B cell (primary cell): ENCODE results near the gene THADA. TPM values are rescaled to one million over a fixed set of nuclear protein-coding genes. Genes with fewer than 3 reads are reported as not detected.

ENCODE experiments used
- ATAC-seq: fragments of 200-7000 bp; cut with Tn5 transposase; one replicate; pipeline ENCODE4 v1.10.0; 2021; ENCODE audit warnings: low read depth, mild to moderate bottlenecking, moderate number of reproducible peaks, moderate library complexity
- CTCF ChIA-PET: fragments of 350-600 bp; sonication (Branson Sonifier 250); formaldehyde crosslinking; loops from one replicate; lab custom pipeline; 2021; ENCODE audit warnings: antibody characterized with exemption, inconsistent platforms; lab: Charles Lee
- POLR2A ChIA-PET: fragments of 350-600 bp; sonication (Branson Sonifier 250); formaldehyde crosslinking; loops from one replicate; lab custom pipeline; 2021; ENCODE audit warnings: antibody characterized with exemption; lab: Charles Lee
- DNase-seq: peaks from one replicate; pipeline ENCODE4 v3.0.0; 2013
- H2AFZ ChIP-seq: 2 replicates; pipeline ENCODE4 v1.6.1; 2012; ENCODE audit warnings: mild to moderate bottlenecking, low read depth, low read length; ENCODE audit not compliant: insufficient read depth, poor library complexity, severe bottlenecking
- H3K27ac ChIP-seq, 2 donors: 1 replicate in 1 of 2; 2 replicates in 1 of 2; pipeline ENCODE4 v1.5.1; 2012 to 2013; ENCODE audit warnings: low read length in 2 of 2, mild to moderate bottlenecking in 2 of 2, moderate library complexity in 1 of 2
- H3K27me3 ChIP-seq, 4 experiments: fragments of 200-600 bp in 1 of 4; sonication (generic) in 1 of 4; replicated peaks in 1 of 4; 1 replicate in 2 of 4; 2 replicates in 2 of 4; pipeline versions ENCODE4 v1.6.1 to v1.7.0; 2013 to 2016; ENCODE audit warnings: low read length in 3 of 4, mild to moderate bottlenecking in 2 of 4, mixed read lengths in 1 of 4, moderate library complexity in 1 of 4; ENCODE audit not compliant: insufficient read depth in 4 of 4, control insufficient read depth in 3 of 4; ENCODE audit errors: control extremely low read depth in 1 of 4
- H3K36me3 ChIP-seq, 2 experiments: replicated peaks in 1 of 2; 1 replicate in 1 of 2; 2 replicates in 1 of 2; pipeline versions ENCODE4 v1.6.1 to v1.7.1; 2013; ENCODE audit warnings: low read length in 1 of 2; ENCODE audit not compliant: insufficient read depth in 2 of 2, control insufficient read depth in 1 of 2; ENCODE audit errors: control extremely low read depth in 1 of 2, extremely low read depth in 1 of 2
- H3K4me1 ChIP-seq, 2 donors: fragments of 200-600 bp in 1 of 2; sonication (generic) in 1 of 2; 1 replicate in 1 of 2; 2 replicates in 1 of 2; pipeline versions ENCODE4 v1.5.1 to v1.6.1; 2013 to 2017; ENCODE audit warnings: low read length in 2 of 2; ENCODE audit not compliant: control insufficient read depth in 2 of 2, insufficient read depth in 2 of 2
- H3K4me2 ChIP-seq: replicated peaks from 2 replicates; pipeline ENCODE3; 2012; ENCODE audit warnings: mild to moderate bottlenecking, low read depth, low read length; ENCODE audit not compliant: poor library complexity, severe bottlenecking
- H3K4me3 ChIP-seq, 5 experiments: fragments of 200-600 bp in 1 of 5; sonication (generic) in 1 of 5; 1 replicate in 3 of 5; 2 replicates in 2 of 5; pipeline versions ENCODE4 v1.5.1 to v1.7.0; 2011 to 2016; ENCODE audit warnings: low read length in 4 of 5, mild to moderate bottlenecking in 4 of 5, low read depth in 2 of 5, control low read depth in 1 of 5, moderate library complexity in 1 of 5; ENCODE audit not compliant: insufficient read depth in 1 of 5; ENCODE audit errors: control extremely low read depth in 1 of 5, extremely low read depth in 1 of 5
- H3K79me2 ChIP-seq: fragments of 200-600 bp; sonication (generic); one replicate; pipeline ENCODE4 v1.6.0; 2016; ENCODE audit warnings: low read length; ENCODE audit not compliant: control insufficient read depth, insufficient read depth
- H3K9ac ChIP-seq: fragments of 200-600 bp; sonication (generic); 2 replicates; pipeline ENCODE4 v1.6.1; 2017; ENCODE audit warnings: mild to moderate bottlenecking, low read length, moderate library complexity
- H3K9me3 ChIP-seq, 3 donors: one replicate each; pipeline versions ENCODE4 v1.6.1 to v1.7.1; 2013; ENCODE audit warnings: low read length in 2 of 3; ENCODE audit not compliant: control insufficient read depth in 2 of 3, insufficient read depth in 1 of 3; ENCODE audit errors: control extremely low read depth in 1 of 3
- H4K20me1 ChIP-seq: 2 replicates; pipeline ENCODE4 v1.6.0; 2012; ENCODE audit warnings: mild to moderate bottlenecking, low read length; ENCODE audit not compliant: insufficient read depth, control insufficient read depth, poor library complexity, severe bottlenecking
- H3K27ac Mint-ChIP-seq: one replicate; pipeline ENCODE4 v1.8.0; 2021; ENCODE audit warnings: mixed read lengths
- H3K27me3 Mint-ChIP-seq: one replicate; pipeline ENCODE4 v1.8.0; 2021; ENCODE audit warnings: mixed read lengths
- H3K4me1 Mint-ChIP-seq: one replicate; pipeline ENCODE4 v1.8.0; 2021; ENCODE audit warnings: mixed read lengths
- H3K4me3 Mint-ChIP-seq: one replicate; pipeline ENCODE4 v1.8.0; 2021; ENCODE audit warnings: mixed read lengths
- H3K9me3 Mint-ChIP-seq: one replicate; pipeline ENCODE4 v1.8.0; 2022; ENCODE audit warnings: mixed read lengths; ENCODE audit not compliant: insufficient read depth
- CTCF ChIP-seq: fragments of 200-600 bp; IDR thresholded peaks from one replicate; pipeline ENCODE4 v1.8.0; 2022; ENCODE audit warnings: antibody characterized with exemption, mild to moderate bottlenecking
- EZH2 ChIP-seq: IDR thresholded peaks from 2 replicates; pipeline ENCODE4 v1.6.1; 2012; ENCODE audit warnings: borderline replicate concordance, low read depth, mild to moderate bottlenecking, moderate library complexity, low read length; ENCODE audit not compliant: insufficient read depth, poor library complexity, severe bottlenecking
- WGBS: methylation state at CpG from one replicate; pipeline ENCODE4 v1.1.5; 2013; ENCODE audit warnings: missing lambda C conversion rate; ENCODE audit not compliant: insufficient coverage; 5-methylcytosine and 5-hydroxymethylcytosine counted together
- intact Hi-C: fragments of 100-400 bp; cut with micrococcal nuclease; formaldehyde crosslinking; loops from one replicate; pipeline ENCODE4 v1.10.0; 2022
- polyA plus RNA-seq: library from polyadenylated mRNA; depleted of rRNA; stranded (reverse); fragments of >200 nt; gene quantifications from 2 replicates; pipeline ENCODE4 v1.2.3, GENCODE V29; 2012
- total RNA-seq, 2 donors: library from RNA; stranded (reverse); fragments of 120-200 nt in 1 of 2; gene quantifications; 1 replicate in 1 of 2; 2 replicates in 1 of 2; pipeline versions ENCODE4 v1.2.3 to v1.2.4, GENCODE V29; 2013 to 2022

THADA gene
- total and polyA plus RNA-seq, 2 donors (not counting 1 experiment from before 2014, with no cell fraction given) = 17.6 to 48.5 TPM

GRCh38 chr2:43402452-43402937, 193.3 kb downstream of the THADA start:
- ATAC-seq (no peak), DNase-seq (no peak)
- peaks cover 0 to 8% of the 10 kb centered on the region in 2 experiments for H3K36me3 ChIP-seq
- H3K4me3 ChIP-seq = no peak overlapping the region
- H3K4me2 ChIP-seq = no peak overlapping the region
- Mint-ChIP-seq H3K4me3 (peak overlapping the region; percentile 44), H3K27ac (no peak overlapping the region), H3K27me3 (no peaks in the 10 kb centered on the region), H3K4me1 (peaks cover 26% of the 10 kb centered on the region), H3K9me3 (no peaks in the 10 kb centered on the region)
- no peaks in the 10 kb centered on the region for H3K27me3 ChIP-seq
- peaks cover 6 to 30% of the 10 kb centered on the region in 2 donors for H3K4me1 ChIP-seq
- peaks cover 3% of the 10 kb centered on the region for H4K20me1 ChIP-seq
- no peak for TF ChIP-seq EZH2
- no peak for TF ChIP-seq CTCF
- H3K27ac ChIP-seq = no peak overlapping the region
- intact Hi-C loops = no loop called here
- H3K79me2 ChIP-seq = peaks cover 4% of the 10 kb centered on the region
- no peak overlapping the region for H2AFZ ChIP-seq
- H3K9me3 ChIP-seq = no peaks in the 10 kb centered on the region
- no peak overlapping the region for H3K9ac ChIP-seq
- WGBS = 95% methylated on average over 4 of the region's 4 CpGs
- POLR2A ChIA-PET = interaction anchor here (0.7 kb wide), 1 partner anchor 68 kb away, joined by 3 read pairs; no protein-coding TSS in a partner anchor
- CTCF ChIA-PET = no interaction called here

- 64% methylated on average over 4 of the region's 5 CpGs for WGBS
- Mint-ChIP-seq H3K27me3 (no peaks in the 10 kb centered on the region), H3K4me3 (peak overlapping the region; percentile 44), H3K27ac (peak overlapping the region; percentile 46), H3K9me3 (no peaks in the 10 kb centered on the region), H3K4me1 (peaks cover 24% of the 10 kb centered on the region)
- intact Hi-C loops = no loop called here
- Histone ChIP-seq H3K9ac (no peak overlapping the region), H3K27me3 (no peaks in the 10 kb centered on the region), H3K27ac (no peak overlapping the region), H3K9me3 (no peaks in the 10 kb centered on the region), H3K4me2 (no peak overlapping the region), H3K79me2 (peaks cover 4% of the 10 kb centered on the region), H4K20me1 (peaks cover 3% of the 10 kb centered on the region), H3K36me3 (peaks cover 0 to 12% of the 10 kb centered on the region in 2 experiments), H3K4me1 (peaks cover 6 to 30% of the 10 kb centered on the region in 2 donors), H2AFZ (no peak overlapping the region), H3K4me3 (no peak overlapping the region)
- DNase-seq (peak; percentile 60), ATAC-seq (peak; percentile 51)
- TF ChIP-seq CTCF = no peak
- TF ChIP-seq EZH2 = no peak
- CTCF ChIA-PET = no interaction called here
- POLR2A ChIA-PET = interaction anchor here (0.7 kb wide), 1 partner anchor 68 kb away, joined by 3 read pairs; no protein-coding TSS in a partner anchor
These were observed 193.8 kb downstream of the THADA start for GRCh38 chr2:43402002-43402401.
